22Rv1 (cell line): ENCODE results near the gene COL18A1.

Experiments used
- ZFX ChIP-seq: fragments of 450-650 bp; IDR thresholded peaks from 2 replicates; pipeline ENCODE4 v1.6.1; 2017; ENCODE audit warnings: antibody characterized with exemption, borderline replicate concordance
- TF ChIP-seq, protein P1 (sequence below): fragments of 450-650 bp; IDR thresholded peaks from 2 replicates; pipeline ENCODE4 v1.5.1; 2017; ENCODE audit warnings: mild to moderate bottlenecking

DNA sequence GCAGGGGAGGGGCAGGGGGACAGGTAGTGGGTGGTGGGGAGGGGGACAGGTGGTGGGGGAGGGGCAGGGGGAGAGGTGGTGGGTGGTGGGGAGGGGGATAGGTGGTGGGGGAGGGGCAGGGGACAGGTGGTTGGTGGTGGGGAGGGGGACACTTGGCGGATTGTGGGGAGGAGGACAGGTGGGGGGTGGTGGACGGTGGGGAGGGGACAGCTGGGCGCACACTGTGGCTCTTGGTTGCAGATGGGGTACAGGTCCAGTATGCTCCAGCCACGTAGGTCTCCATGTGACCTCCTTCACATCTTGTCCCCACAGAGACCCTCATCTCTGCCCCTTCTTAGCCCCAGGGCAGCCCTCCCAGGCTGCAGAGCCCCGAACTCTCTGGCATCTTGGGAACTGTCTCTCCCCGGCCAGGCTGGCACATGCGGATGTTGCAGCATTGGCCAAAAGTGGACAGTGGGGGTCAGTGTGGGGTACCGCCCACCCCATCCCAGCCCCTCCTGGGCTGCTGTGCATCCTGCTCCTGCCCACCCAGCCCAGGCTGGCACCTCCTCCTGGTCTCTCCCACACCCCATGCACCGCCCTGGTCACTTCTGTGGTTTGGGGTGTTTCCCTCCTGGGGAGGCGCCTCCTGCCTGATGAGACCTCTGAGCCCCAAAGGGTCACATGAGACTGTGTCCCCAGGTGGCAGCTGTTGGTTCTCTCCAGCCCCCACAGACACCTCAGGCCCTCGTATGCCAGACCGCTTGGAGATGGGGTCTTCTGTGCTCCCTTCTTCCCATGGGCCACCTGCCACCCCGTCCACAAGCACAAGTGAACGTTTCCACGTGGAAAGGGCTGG, 144.9 kb downstream of the COL18A1 start:
- TF ChIP-seq, protein P1, sequence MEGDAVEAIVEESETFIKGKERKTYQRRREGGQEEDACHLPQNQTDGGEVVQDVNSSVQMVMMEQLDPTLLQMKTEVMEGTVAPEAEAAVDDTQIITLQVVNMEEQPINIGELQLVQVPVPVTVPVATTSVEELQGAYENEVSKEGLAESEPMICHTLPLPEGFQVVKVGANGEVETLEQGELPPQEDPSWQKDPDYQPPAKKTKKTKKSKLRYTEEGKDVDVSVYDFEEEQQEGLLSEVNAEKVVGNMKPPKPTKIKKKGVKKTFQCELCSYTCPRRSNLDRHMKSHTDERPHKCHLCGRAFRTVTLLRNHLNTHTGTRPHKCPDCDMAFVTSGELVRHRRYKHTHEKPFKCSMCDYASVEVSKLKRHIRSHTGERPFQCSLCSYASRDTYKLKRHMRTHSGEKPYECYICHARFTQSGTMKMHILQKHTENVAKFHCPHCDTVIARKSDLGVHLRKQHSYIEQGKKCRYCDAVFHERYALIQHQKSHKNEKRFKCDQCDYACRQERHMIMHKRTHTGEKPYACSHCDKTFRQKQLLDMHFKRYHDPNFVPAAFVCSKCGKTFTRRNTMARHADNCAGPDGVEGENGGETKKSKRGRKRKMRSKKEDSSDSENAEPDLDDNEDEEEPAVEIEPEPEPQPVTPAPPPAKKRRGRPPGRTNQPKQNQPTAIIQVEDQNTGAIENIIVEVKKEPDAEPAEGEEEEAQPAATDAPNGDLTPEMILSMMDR = no peak
- TF ChIP-seq ZFX = no peak
